Astrocyte (in vitro differentiated cells and primary cell): ENCODE data around the gene SRPK1. TPM values are rescaled to one million over a fixed set of nuclear protein-coding genes. Genes with fewer than 3 reads are reported as not detected.

Source experiments
- DNase-seq: peaks from one replicate; pipeline ENCODE4 v3.0.0-alpha.2; 2010; ENCODE audit warnings: low read depth
- FAIRE-seq: peaks from 2 replicates; lab custom pipeline; 2011; peaks lifted over from hg19 to GRCh38; lab: Jason Lieb, UNC
- H2AFZ ChIP-seq: 2 replicates; pipeline ENCODE4 v1.6.0; 2012; ENCODE audit warnings: low read depth, low read length, inconsistent platforms
- H3K27ac ChIP-seq: 2 replicates; pipeline ENCODE4 v1.5.1; 2011; ENCODE audit warnings: low read depth, low read length, inconsistent platforms
- H3K27me3 ChIP-seq: 2 replicates; pipeline ENCODE4 v1.6.0; 2011; ENCODE audit warnings: low read length, inconsistent platforms; ENCODE audit not compliant: insufficient read depth
- H3K36me3 ChIP-seq: 2 replicates; pipeline ENCODE4 v1.5.1; 2011; ENCODE audit warnings: low read length, inconsistent platforms; ENCODE audit not compliant: insufficient read depth
- H3K4me1 ChIP-seq: 2 replicates; pipeline ENCODE4 v1.5.1; 2011; ENCODE audit warnings: low read length, inconsistent platforms; ENCODE audit not compliant: insufficient read depth
- H3K4me2 ChIP-seq: 2 replicates; pipeline ENCODE4 v1.6.0; 2012; ENCODE audit warnings: low read length, inconsistent platforms
- H3K4me3 ChIP-seq: 2 replicates; pipeline ENCODE4 v1.5.1; 2011; ENCODE audit warnings: low read depth, mild to moderate bottlenecking, low read length, inconsistent platforms; ENCODE audit not compliant: insufficient read depth
- H3K79me2 ChIP-seq: 2 replicates; pipeline ENCODE4 v1.6.0; 2012; ENCODE audit warnings: mild to moderate bottlenecking, low read length, inconsistent platforms; ENCODE audit not compliant: insufficient read depth
- H3K9ac ChIP-seq: 2 replicates; pipeline ENCODE4 v1.6.0; 2012; ENCODE audit warnings: mild to moderate bottlenecking, low read length, inconsistent platforms
- H3K9me3 ChIP-seq: 2 replicates; pipeline ENCODE4 v1.5.1; 2012; ENCODE audit warnings: low read depth, mild to moderate bottlenecking, low read length, inconsistent platforms; ENCODE audit not compliant: insufficient read depth
- H4K20me1 ChIP-seq: 2 replicates; pipeline ENCODE4 v1.6.0; 2012; ENCODE audit warnings: low read length, inconsistent platforms; ENCODE audit not compliant: insufficient read depth
- H3K27ac Mint-ChIP-seq: one replicate; pipeline ENCODE4 v1.8.0; 2021; ENCODE audit warnings: mild to moderate bottlenecking, mixed read lengths; ENCODE audit not compliant: unreplicated experiment
- H3K27me3 Mint-ChIP-seq: one replicate; pipeline ENCODE4 v1.8.0; 2021; ENCODE audit warnings: low read depth, mixed read lengths; ENCODE audit not compliant: unreplicated experiment
- H3K36me3 Mint-ChIP-seq: one replicate; pipeline ENCODE4 v1.8.0; 2021; ENCODE audit warnings: low read depth, mixed read lengths; ENCODE audit not compliant: unreplicated experiment
- H3K4me1 Mint-ChIP-seq: one replicate; pipeline ENCODE4 v1.8.0; 2021; ENCODE audit warnings: low read depth, mixed read lengths; ENCODE audit not compliant: unreplicated experiment
- H3K4me3 Mint-ChIP-seq: one replicate; pipeline ENCODE4 v1.8.0; 2021; ENCODE audit warnings: mild to moderate bottlenecking, moderate library complexity, mixed read lengths; ENCODE audit not compliant: unreplicated experiment
- H3K9me3 Mint-ChIP-seq: one replicate; pipeline ENCODE4 v1.8.0; 2021; ENCODE audit warnings: mild to moderate bottlenecking, mixed read lengths; ENCODE audit not compliant: unreplicated experiment
- EZH2 ChIP-seq: IDR thresholded peaks from 2 replicates; pipeline ENCODE4 v1.6.1; 2012; ENCODE audit warnings: mild to moderate bottlenecking, low read length, inconsistent platforms; ENCODE audit not compliant: insufficient read depth
- total RNA-seq: library from RNA; stranded (reverse); gene quantifications from 2 replicates; pipeline ENCODE4 v1.2.1, GENCODE V29; 2021
- TF ChIP-seq, protein P1 (sequence below): IDR thresholded peaks from 2 replicates; pipeline ENCODE4 v1.5.1; 2011; ENCODE audit warnings: low read depth, mild to moderate bottlenecking, inconsistent platforms, low read length, moderate library complexity; ENCODE audit not compliant: insufficient read depth

Gene SRPK1
- total RNA-seq, 1 donor from 2014 or later, result 58.6 TPM

DNA sequence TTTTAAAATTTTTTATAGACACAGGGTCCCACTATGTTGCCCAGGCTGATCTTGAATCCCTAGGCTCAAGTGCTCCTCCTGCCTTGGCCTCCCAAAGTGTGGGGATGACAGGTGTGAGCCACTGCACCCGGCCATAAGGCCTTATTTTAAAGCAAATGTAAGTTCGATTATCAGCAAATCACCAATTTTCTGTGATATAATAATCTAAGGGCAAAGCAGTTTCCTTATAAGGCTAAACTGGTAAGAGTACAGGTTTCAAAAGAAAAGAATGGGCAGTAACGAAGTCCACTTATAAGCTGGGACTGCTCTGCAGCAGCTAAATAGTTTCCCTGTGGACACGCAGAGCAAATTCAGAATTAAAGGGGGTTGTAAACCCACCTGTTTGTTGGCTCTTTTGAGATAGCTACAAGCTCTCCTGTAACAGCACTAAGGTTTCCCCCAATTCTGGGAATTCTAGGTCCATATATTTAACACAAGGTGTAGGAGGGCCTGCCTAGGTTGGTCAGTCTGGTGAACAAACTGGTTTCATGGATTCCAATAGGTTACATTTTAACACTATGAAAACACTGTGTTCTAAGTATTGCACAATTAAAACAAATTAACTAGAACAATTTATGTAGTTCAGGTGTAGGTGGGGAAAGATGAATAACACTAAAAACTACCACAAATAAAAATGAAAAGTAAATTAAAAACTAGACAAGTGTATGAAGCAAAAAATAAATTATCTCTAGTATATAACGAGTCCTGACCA lies 89.5 kb downstream of the SRPK1 start:
- H3K27me3 Mint-ChIP-seq, result no peaks in the 10 kb centered on the region
- no peak overlapping the region for H3K27ac Mint-ChIP-seq
- H3K36me3 ChIP-seq, result peaks cover 19% of the 10 kb centered on the region
- H3K36me3 Mint-ChIP-seq, result no peaks in the 10 kb centered on the region
- H3K4me2 ChIP-seq, result no peak overlapping the region
- FAIRE-seq, result no peak
- H3K9me3 Mint-ChIP-seq, result peaks cover 2% of the 10 kb centered on the region
- H3K27me3 ChIP-seq, result no peaks in the 10 kb centered on the region
- no peak overlapping the region for H3K9ac ChIP-seq
- no peak overlapping the region for H3K4me3 Mint-ChIP-seq
- no peaks in the 10 kb centered on the region for H3K4me1 Mint-ChIP-seq
- H2AFZ ChIP-seq, result no peak overlapping the region
- H3K79me2 ChIP-seq, result no peaks in the 10 kb centered on the region
- H3K4me3 ChIP-seq, result no peak overlapping the region
- no peak overlapping the region for H3K27ac ChIP-seq
- no peak for DNase-seq
- H3K4me1 ChIP-seq, result no peaks in the 10 kb centered on the region
- no peaks in the 10 kb centered on the region for H3K9me3 ChIP-seq
- H4K20me1 ChIP-seq, result no peaks in the 10 kb centered on the region
- TF ChIP-seq, protein P1, sequence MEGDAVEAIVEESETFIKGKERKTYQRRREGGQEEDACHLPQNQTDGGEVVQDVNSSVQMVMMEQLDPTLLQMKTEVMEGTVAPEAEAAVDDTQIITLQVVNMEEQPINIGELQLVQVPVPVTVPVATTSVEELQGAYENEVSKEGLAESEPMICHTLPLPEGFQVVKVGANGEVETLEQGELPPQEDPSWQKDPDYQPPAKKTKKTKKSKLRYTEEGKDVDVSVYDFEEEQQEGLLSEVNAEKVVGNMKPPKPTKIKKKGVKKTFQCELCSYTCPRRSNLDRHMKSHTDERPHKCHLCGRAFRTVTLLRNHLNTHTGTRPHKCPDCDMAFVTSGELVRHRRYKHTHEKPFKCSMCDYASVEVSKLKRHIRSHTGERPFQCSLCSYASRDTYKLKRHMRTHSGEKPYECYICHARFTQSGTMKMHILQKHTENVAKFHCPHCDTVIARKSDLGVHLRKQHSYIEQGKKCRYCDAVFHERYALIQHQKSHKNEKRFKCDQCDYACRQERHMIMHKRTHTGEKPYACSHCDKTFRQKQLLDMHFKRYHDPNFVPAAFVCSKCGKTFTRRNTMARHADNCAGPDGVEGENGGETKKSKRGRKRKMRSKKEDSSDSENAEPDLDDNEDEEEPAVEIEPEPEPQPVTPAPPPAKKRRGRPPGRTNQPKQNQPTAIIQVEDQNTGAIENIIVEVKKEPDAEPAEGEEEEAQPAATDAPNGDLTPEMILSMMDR, result no peak
- no peak for TF ChIP-seq EZH2

DNA sequence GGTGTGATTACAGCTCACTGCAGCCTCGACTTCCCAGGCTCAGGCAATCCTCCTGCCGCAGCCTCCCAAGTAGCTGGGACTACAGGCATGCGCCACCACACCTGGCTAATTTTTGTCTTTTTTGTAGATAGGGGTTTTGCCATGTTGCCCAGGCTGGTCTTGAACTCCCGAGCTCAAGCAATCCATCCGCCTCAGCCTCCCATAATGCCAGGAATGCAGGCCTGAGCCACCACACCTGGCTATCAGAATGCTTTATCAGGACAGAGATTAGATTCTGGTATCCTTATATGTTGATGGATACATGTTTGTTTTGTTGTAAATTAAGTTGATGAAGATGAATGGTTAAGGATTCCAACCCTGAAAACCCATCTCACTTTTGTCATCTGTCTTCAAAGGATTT lies 91.6 kb downstream of the SRPK1 start:
- H3K9me3 ChIP-seq, result no peaks in the 10 kb centered on the region
- H2AFZ ChIP-seq, result no peak overlapping the region
- Mint-ChIP-seq H3K36me3 (no peaks in the 10 kb centered on the region), H3K27me3 (no peaks in the 10 kb centered on the region), H3K4me1 (no peaks in the 10 kb centered on the region), H3K4me3 (no peak overlapping the region), H3K27ac (no peak overlapping the region), H3K9me3 (peaks cover 2% of the 10 kb centered on the region)
- H3K27ac ChIP-seq, result no peak overlapping the region
- no peak for TF ChIP-seq EZH2
- TF ChIP-seq, protein P1, result no peak
- H3K36me3 ChIP-seq, result peaks cover 10% of the 10 kb centered on the region
- no peak overlapping the region for H3K4me3 ChIP-seq
- H3K4me2 ChIP-seq, result no peak overlapping the region
- no peaks in the 10 kb centered on the region for H3K27me3 ChIP-seq
- no peak for DNase-seq
- no peak overlapping the region for H3K9ac ChIP-seq
- no peaks in the 10 kb centered on the region for H3K79me2 ChIP-seq
- H3K4me1 ChIP-seq, result no peaks in the 10 kb centered on the region
- no peak for FAIRE-seq
- H4K20me1 ChIP-seq, result no peaks in the 10 kb centered on the region

GRCh38 chr6:35824552-35825192 lies 96.2 kb downstream of the SRPK1 start:
- H3K27ac Mint-ChIP-seq, result no peak overlapping the region
- no peaks in the 10 kb centered on the region for H3K4me1 ChIP-seq
- no peaks in the 10 kb centered on the region for H3K9me3 ChIP-seq
- no peak overlapping the region for H3K4me3 Mint-ChIP-seq
- H3K36me3 Mint-ChIP-seq, result no peaks in the 10 kb centered on the region
- no peak for DNase-seq
- TF ChIP-seq EZH2, result no peak
- TF ChIP-seq, protein P1, result no peak
- H3K36me3 ChIP-seq, result no peaks in the 10 kb centered on the region
- no peak for FAIRE-seq
- no peaks in the 10 kb centered on the region for H3K79me2 ChIP-seq
- H2AFZ ChIP-seq, result no peak overlapping the region
- no peaks in the 10 kb centered on the region for H4K20me1 ChIP-seq
- H3K4me1 Mint-ChIP-seq, result no peaks in the 10 kb centered on the region
- peaks cover 2% of the 10 kb centered on the region for H3K9me3 Mint-ChIP-seq
- H3K27me3 Mint-ChIP-seq, result no peaks in the 10 kb centered on the region
- H3K4me3 ChIP-seq, result no peak overlapping the region
- no peaks in the 10 kb centered on the region for H3K27me3 ChIP-seq
- no peak overlapping the region for H3K4me2 ChIP-seq
- no peak overlapping the region for H3K27ac ChIP-seq
- H3K9ac ChIP-seq, result no peak overlapping the region
